Smooth muscle cell (in vitro differentiated cells): ENCODE measurements around the gene MAPK7. TPM values are rescaled to one million over a fixed set of nuclear protein-coding genes. Genes with fewer than 3 reads are reported as not detected.

Source experiments
- DNase-seq: peaks from one replicate; lab custom pipeline; 2025; ENCODE audit not compliant: unreplicated experiment; lab: John Stamatoyannopoulos, UW
- H2AFZ ChIP-seq: fragments of 200-600 bp; sonication (generic); 2 replicates; pipeline ENCODE4 v1.6.0; 2016; ENCODE audit warnings: antibody characterized with exemption, low read depth, mild to moderate bottlenecking
- H3F3A ChIP-seq: fragments of 200-600 bp; sonication (generic); 2 replicates; pipeline ENCODE4 v1.6.0; 2017; ENCODE audit warnings: antibody characterized with exemption, low read depth
- H3K27ac ChIP-seq: fragments of 200-600 bp; sonication (generic); 2 replicates; pipeline ENCODE4 v1.5.1; 2016; ENCODE audit warnings: low read depth, mild to moderate bottlenecking
- H3K27me3 ChIP-seq: fragments of 200-600 bp; sonication (generic); 2 replicates; pipeline ENCODE4 v1.6.1; 2016; ENCODE audit warnings: low read depth, mild to moderate bottlenecking
- H3K36me3 ChIP-seq: fragments of 200-600 bp; sonication (generic); 2 replicates; pipeline ENCODE4 v1.5.1; 2016; ENCODE audit warnings: low read depth
- H3K4me1 ChIP-seq: fragments of 200-600 bp; sonication (generic); 2 replicates; pipeline ENCODE4 v1.5.1; 2016; ENCODE audit warnings: low read depth
- H3K4me2 ChIP-seq: fragments of 200-600 bp; sonication (generic); 2 replicates; pipeline ENCODE4 v1.6.0; 2016; ENCODE audit warnings: mild to moderate bottlenecking
- H3K4me3 ChIP-seq: fragments of 200-600 bp; sonication (generic); 2 replicates; pipeline ENCODE4 v1.5.1; 2016; ENCODE audit warnings: mild to moderate bottlenecking
- H3K79me2 ChIP-seq: fragments of 200-600 bp; sonication (generic); 2 replicates; pipeline ENCODE4 v1.6.0; 2016; ENCODE audit warnings: low read depth, mild to moderate bottlenecking
- H3K9ac ChIP-seq: fragments of 200-600 bp; sonication (generic); 2 replicates; pipeline ENCODE4 v1.6.0; 2016; ENCODE audit warnings: low read depth
- H3K9me3 ChIP-seq: fragments of 200-600 bp; sonication (generic); replicated peaks from 2 replicates; pipeline ENCODE4 v1.5.1; 2016; ENCODE audit warnings: low read depth
- H4K20me1 ChIP-seq: fragments of 200-600 bp; sonication (generic); 2 replicates; pipeline ENCODE4 v1.6.0; 2016; ENCODE audit warnings: low read depth
- CTCF ChIP-seq: fragments of 200-600 bp; sonication (generic); IDR thresholded peaks from 2 replicates; pipeline ENCODE4 v1.5.1; 2017; ENCODE audit warnings: borderline replicate concordance, mild to moderate bottlenecking, antibody characterized with exemption; ENCODE audit not compliant: insufficient read depth, poor library complexity, severe bottlenecking
- WGBS: methylation state at CpG from one replicate; pipeline ENCODE4 v1.1.7; 2016; ENCODE audit warnings: low lambda C conversion rate; 5-methylcytosine and 5-hydroxymethylcytosine counted together
- polyA plus RNA-seq: library from polyadenylated mRNA; unstranded; fragments of >200 nt; fragmentation: Nextera tagmentation; extraction: Ambion mirVana; gene quantifications from 2 replicates; pipeline ENCODE4 v1.2.1, GENCODE V29; 2016
- total RNA-seq: library from RNA; depleted of rRNA; stranded (reverse); fragments of >200 nt; gene quantifications from 2 replicates; pipeline ENCODE4 v1.2.3, GENCODE V29; 2014

MAPK7 gene
- total and polyA plus RNA-seq, 2 experiments from 2014 or later = 9.1 to 36.3 TPM

- Histone ChIP-seq H3K9ac (no peak overlapping the region), H4K20me1 (no peaks in the 10 kb centered on the region), H3K4me2 (no peak overlapping the region), H3K79me2 (no peaks in the 10 kb centered on the region), H2AFZ (no peak overlapping the region), H3F3A (peaks cover 27% of the 10 kb centered on the region), H3K4me1 (peaks cover 12% of the 10 kb centered on the region), H3K27me3 (no peaks in the 10 kb centered on the region), H3K27ac (no peak overlapping the region), H3K4me3 (no peak overlapping the region), H3K36me3 (no peaks in the 10 kb centered on the region), H3K9me3 (no peaks in the 10 kb centered on the region)
- no peak for TF ChIP-seq CTCF
- no peak for DNase-seq
- WGBS = 98% methylated on average over 33 of the region's 40 CpGs
Observed at GRCh38 chr17:19344311-19345066, 33.8 kb upstream of the MAPK7 start.

GRCh38 chr17:19345067-19345460, 33.2 kb upstream of the MAPK7 start:
- H3K27ac ChIP-seq = no peak overlapping the region
- no peak for TF ChIP-seq CTCF
- peaks cover 12% of the 10 kb centered on the region for H3K4me1 ChIP-seq
- DNase-seq = no peak
- no peaks in the 10 kb centered on the region for H3K9me3 ChIP-seq
- H3K9ac ChIP-seq = no peak overlapping the region
- H2AFZ ChIP-seq = no peak overlapping the region
- no peaks in the 10 kb centered on the region for H4K20me1 ChIP-seq
- no peaks in the 10 kb centered on the region for H3K27me3 ChIP-seq
- H3K36me3 ChIP-seq = no peaks in the 10 kb centered on the region
- 93% methylated on average over 7 of the region's 7 CpGs for WGBS
- no peak overlapping the region for H3K4me2 ChIP-seq
- H3K79me2 ChIP-seq = no peaks in the 10 kb centered on the region
- H3K4me3 ChIP-seq = no peak overlapping the region
- H3F3A ChIP-seq = peaks cover 27% of the 10 kb centered on the region

- Histone ChIP-seq H3K9me3 (no peaks in the 10 kb centered on the region), H3K4me2 (peak overlapping the region; percentile 38), H3K9ac (no peak overlapping the region), H3F3A (peaks cover 26% of the 10 kb centered on the region), H4K20me1 (no peaks in the 10 kb centered on the region), H3K79me2 (no peaks in the 10 kb centered on the region), H3K27ac (peak overlapping the region; percentile 70), H3K27me3 (no peaks in the 10 kb centered on the region), H2AFZ (no peak overlapping the region), H3K4me3 (no peak overlapping the region), H3K36me3 (no peaks in the 10 kb centered on the region), H3K4me1 (peaks cover 12% of the 10 kb centered on the region)
- no peak for DNase-seq
- TF ChIP-seq CTCF = no peak
- 93% methylated on average over 13 of the region's 13 CpGs for WGBS
Observed at GRCh38 chr17:19345486-19346350, 32.6 kb upstream of the MAPK7 start.
